ENCODE measurements around the gene C4BPB.

The C4BPB gene

DNA sequence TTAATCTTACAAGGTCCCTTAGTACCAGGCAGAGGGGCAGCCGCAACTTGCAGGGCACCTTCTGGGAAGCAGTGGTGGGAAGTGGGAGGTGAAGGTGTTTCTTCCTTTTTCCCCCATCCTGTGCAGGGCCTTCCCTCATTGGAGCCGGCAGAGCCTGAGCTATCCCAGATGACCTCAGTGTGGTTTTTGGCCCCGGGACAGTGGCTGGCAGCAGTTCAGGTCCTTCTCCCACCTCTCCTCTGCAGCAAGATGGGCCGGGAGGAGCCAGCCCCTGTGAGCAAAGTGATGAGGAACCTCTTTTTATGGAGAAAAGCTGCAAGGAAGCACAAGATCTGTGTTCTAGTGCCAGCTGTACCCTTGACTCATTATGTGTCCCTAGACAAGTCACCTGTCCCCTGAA lies 28.8 kb upstream of the C4BPB start:
- DNase-seq (ENCODE audit: low read depth, low spot score): no peak

- no peak for DNase-seq (ENCODE audit: low read depth, low spot score)
Measured at GRCh38 chr1:207060596-207060995, 28.1 kb upstream of the C4BPB start.

- DNase-seq (ENCODE audit: low read depth, low spot score): no peak
Measured at GRCh38 chr1:207062058-207062457, 26.6 kb upstream of the C4BPB start.

GRCh38 chr1:207063014-207063413 lies 25.6 kb upstream of the C4BPB start:
- no peak for DNase-seq (ENCODE audit: low read depth, low spot score)

DNA sequence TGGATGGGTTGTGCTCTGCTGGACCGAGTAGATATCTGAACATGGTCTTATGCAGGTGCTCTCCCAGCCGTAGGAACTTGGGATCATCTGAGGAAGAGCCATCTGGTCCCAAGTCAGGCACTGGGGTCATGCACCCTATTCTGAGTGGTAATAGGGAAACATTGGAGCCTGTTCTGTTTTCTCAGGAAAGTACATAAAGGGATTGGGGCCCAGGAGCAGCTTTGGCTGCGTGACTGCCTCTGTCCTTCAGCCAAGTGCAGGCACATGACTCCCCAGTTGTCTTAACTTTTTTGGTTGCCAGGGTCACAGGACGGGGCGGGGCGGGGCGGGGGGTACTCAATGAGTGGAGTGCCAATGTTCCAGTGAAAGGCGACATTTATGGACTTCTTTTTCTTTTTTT lies 24.1 kb upstream of the C4BPB start:
- no peak for DNase-seq (ENCODE audit: low read depth, low spot score)

DNA sequence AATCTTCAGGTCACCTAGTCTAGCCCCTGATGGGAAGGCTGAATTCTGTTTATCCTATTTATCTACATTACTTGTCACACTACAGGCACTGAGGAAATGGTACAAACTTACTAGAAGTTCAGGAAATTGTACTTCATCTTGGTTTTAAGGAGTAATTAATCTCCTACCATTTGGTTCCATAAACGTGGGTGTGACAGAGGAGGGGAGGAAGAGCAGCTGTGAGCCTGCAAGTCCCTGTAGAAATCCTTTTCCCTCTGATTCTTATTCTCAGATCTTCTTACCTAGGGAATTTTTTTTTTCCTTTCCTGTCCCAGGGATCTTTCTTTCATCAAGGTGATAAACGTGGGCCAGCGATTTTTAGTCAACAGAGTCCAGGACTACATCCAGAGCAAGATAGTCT lies 21.5 kb upstream of the C4BPB start:
- no peak for DNase-seq (ENCODE audit: low read depth, low spot score)

GRCh38 chr1:207067665-207068064 lies 21.0 kb upstream of the C4BPB start:
- DNase-seq (ENCODE audit: low read depth, low spot score): no peak

DNA sequence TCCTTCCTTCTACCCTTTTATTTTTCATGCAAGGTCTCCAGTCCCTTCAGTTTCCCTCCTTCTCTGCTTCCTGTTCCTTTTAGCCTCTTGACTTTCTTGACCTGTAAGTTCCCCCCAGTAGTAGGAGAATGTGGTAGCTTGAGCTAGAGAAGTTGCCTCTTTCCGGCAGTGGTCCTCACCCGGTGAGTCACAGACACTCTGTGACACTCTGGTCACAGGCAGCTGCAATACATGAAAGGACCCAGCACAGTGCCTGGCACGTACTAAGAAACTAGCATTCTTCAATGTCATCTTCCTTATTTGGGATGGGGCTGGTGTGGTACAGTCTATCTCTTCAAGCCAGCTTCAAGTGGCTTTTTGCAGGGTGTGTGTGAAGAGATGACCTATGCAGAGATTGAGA lies 19.6 kb upstream of the C4BPB start:
- no peak for DNase-seq (ENCODE audit: low read depth, low spot score)

- DNase-seq (ENCODE audit: low read depth, low spot score): no peak
Measured at GRCh38 chr1:207069858-207070506, 18.7 kb upstream of the C4BPB start.

- no peak for DNase-seq (ENCODE audit: low read depth, low spot score)
Measured at GRCh38 chr1:207070811-207071210, 17.8 kb upstream of the C4BPB start.

DNA sequence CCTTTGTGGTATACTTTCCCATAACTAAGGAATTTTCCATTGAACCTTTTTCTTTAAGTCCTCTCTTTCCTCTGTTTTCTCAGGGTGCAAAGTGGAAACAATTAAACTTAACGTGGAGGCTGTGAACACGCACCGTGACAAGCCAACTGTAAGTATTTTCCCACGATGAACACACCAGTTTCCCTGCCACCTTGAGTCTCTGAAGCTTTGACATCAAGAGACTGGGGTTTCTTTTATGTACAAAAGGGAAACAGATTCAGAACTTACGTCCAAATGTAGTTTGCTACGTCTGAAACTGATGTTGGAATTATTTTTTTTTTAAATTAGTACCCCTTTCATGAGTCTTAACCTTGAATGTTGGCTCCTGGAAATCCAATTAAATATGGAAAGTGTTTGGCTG lies 17.2 kb upstream of the C4BPB start:
- DNase-seq (ENCODE audit: low read depth, low spot score): no peak

- no peak for DNase-seq (ENCODE audit: low read depth, low spot score)
Measured at GRCh38 chr1:207072233-207072632, 16.4 kb upstream of the C4BPB start.

DNA sequence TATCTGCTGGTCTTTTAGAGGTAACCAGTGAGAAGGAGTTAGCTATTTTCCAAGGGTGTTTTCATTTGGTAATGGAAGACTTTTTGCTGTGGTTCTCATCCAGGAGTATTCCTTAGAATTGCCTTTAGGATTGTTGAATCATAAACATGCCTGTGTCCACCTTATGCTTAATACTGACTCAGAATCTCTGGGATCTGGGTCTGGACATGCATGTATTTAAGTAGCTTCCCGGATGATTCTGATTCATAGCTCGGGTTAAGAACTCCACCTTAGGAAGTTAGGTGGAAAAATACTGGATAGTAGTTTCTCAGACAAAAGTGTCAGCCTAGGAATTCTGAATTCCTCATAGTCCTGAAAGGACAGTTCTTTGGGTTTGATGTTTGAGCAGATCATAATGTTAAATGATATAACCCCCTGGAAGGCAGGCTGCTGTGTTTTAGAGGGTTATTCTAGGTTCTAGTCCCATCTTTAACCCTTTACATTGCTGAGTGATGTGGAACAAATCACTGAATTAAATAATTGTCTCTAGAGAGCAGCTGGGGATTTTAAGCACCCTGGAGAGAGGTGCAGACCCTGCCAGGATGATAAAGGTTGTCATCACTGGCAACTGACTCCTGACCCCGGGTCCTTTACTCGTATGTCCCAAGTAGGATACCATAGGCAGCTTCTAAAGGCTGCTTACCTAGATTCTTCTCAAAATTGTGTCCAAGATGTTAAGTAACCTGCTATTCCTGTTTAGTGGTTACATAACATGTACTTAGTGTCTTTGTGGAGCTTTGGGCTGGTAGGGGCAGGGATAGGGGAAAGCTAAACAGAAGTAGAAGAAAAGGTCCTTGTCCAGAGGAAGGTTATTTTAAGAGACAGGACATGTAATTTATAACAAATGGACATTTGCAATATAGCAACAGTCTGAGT lies 14.5 kb upstream of the C4BPB start:
- DNase-seq (ENCODE audit: low read depth, low spot score): no peak

DNA sequence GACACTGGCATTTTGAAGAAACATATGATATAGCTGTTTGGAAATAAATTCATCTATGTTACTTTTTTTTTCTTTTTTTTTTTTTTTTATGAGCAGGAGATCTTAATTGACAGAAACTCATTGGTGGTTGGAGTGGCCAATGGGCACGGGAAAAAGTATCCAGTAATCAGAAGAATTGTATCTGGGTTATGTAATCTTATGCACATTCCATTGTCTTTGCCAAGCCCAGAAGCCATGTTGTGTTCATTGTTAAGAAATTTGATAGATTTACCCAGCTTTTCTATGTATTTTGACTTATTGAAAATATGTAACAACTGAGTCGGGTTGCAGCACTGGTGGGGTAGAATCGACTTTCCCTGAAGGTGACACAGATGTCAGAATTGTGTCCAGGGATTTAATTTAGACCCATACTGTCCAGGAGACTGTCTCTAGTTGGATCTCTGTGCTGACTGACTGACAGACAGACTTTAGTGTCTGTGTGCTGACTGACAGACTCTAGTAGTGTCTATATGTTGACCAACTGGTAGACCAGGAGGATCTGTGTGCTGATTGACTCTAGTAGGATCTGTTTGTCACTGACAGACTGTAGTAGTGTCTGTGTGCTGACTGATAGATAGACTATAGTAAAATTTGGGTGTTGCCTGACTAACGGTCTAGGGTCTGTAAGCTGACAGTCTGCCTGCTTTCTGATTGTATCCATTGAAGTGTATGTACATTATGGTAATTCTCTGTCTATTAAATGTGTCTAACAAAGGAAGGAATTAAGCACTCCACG lies 12.3 kb upstream of the C4BPB start:
- no peak for DNase-seq (ENCODE audit: low read depth, low spot score)

DNA sequence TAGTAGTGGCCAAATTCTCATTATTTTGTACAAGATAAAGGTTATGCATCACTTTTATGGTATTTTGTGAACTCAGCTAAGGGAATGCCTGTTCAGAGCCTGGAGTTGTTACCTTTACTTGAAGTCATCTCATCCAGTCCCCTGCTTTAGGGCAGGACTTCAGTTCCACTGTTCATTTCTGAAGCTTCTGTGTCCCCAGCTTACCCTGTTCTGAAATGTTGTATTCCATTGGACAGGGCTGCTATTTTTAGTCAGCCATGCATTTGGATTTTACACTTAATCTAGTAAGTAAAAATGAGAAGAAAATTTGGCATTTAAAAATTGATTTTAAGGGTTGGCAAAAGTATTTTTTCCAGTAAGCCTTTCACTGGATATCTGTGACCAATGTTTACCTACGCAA lies 11.6 kb upstream of the C4BPB start:
- DNase-seq (ENCODE audit: low read depth, low spot score): no peak

- DNase-seq (ENCODE audit: low read depth, low spot score): no peak
Measured at GRCh38 chr1:207077470-207078377, 10.9 kb upstream of the C4BPB start.

DNA sequence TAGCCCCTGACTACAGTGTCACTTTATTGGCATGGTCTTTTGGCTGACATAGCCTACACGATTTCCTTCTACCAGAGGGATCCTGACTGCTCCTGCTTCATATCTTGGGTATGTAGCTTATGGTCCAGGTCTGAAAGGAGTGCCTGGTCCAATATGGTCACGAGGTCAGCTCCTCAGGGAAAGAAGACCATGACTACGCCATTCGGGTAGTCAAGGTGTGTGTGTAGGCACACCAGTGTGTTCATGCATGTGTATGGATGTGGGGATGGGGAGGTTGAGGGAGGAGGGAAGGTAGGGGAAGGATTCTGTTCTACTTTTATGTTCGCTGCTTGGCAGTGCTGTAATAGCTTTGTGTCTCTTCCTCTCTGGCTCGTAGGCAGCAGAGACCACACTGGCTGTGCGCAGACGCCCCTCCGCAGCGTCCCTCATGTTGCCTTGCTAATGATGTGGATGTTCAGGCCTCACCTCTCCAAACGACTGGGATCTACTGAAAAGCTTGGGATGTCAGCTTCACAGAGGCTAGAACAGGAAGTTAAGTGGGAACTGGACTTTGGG lies 10.0 kb upstream of the C4BPB start:
- no peak for DNase-seq (ENCODE audit: low read depth, low spot score)

DNA sequence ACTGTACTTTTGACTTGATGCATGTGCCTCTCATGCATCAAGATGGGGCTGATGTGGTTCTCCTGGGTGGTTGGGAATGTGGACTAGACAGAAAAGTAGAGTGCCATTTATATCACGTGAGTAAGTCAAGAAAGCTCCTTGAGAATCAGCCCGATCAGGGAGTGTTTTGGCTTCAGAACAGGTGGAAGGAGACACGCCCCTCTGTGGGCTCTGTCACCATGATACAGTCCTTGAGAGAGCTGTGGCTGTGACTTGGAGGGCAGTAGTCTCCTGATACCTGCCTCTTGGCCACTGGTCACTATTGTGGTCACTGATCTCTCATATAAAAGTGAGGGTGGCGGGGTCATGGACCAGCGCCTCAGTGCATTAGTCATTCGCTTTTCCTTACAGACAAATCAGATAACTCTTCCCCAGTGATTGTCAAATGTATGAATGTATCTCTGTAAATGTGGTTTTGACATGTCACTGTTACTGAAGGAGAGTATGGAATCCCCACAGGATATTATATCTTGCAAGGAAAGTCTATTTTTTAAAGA lies 8.9 kb upstream of the C4BPB start:
- no peak for DNase-seq (ENCODE audit: low read depth, low spot score)

- no peak for DNase-seq (ENCODE audit: low read depth, low spot score)
Measured at GRCh38 chr1:207081088-207081487, 7.6 kb upstream of the C4BPB start.

- DNase-seq (ENCODE audit: low read depth, low spot score): no peak
Measured at GRCh38 chr1:207081806-207082205, 6.9 kb upstream of the C4BPB start.

DNA sequence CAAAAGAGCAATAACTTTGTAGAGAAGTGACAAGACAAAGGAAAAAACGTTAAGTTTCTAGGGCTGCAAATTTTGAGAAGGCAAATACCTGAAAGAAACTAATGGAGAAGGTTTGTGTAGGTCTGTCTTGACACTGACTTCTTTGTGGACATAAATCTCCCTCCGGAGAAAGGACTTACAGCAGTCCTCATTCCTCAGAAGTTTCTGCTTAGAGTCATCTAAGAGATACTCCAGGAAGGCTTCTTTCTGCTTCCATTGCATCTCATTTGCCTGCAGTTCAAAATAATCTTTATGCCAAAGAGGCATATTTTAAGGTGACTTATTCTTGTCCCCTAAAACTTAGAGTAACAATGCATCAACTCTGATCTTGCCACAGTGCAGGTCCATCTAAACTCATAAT lies 4.4 kb upstream of the C4BPB start:
- no peak for DNase-seq (ENCODE audit: low read depth, low spot score)
